Fibroblast of gingiva (primary cell): ENCODE data around the gene NUAK2.
A peak's percentile ranks its signal among the peaks of the same experiment; 100 is the strongest.

Experiments
- DNase-seq: peaks from one replicate; pipeline ENCODE4 v3.0.0-alpha.2; 2011; ENCODE audit warnings: low read depth

The NUAK2 gene

DNA sequence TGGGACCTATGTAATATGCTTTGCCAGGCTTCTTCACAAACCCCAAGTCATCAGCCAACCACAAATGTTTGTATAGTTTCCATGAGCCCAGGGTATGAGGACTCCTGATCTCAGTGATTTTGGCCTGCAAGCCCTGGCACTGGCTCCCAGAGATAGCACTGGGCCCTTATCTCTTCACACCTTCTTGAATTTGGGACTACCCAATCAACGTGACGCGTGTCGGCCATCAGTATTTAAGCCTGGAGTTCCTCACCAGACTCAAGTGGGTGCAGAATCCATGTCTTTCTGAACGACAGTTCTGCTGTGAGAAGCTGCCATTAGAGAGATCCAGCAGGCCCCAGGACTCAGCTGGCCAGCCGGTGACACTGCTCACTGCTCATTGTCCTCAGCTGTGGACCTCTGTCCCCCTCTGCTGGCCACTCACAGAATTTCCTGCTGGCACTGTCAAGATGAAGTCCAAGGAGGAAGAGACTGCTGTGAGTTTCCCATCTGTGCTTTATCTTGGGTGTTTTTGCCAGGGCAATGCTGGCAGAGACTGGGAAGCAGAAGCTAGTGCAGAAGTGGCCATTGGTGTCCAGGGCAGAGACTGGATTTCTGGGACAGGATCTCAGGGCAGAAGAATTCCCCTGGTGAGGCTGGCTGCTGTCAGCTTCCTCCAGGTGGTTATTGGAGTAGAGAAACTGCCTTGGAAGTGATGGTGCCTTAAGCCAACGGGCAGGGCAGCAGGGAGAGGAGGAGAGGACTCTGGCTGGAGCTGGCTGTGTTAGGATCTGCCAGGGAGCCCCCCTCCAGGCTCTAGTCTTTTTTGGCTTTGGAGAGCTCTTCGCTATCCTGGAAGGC is 65.4 kb downstream of the NUAK2 start:
- DNase-seq = peak; percentile 75
